DOHH2 (cell line): ENCODE measurements around the gene CAPZB.

Experiments used
- H3F3A ChIP-seq: fragments of 200-600 bp; sonication (generic), shearing (Covaris generic); 2 replicates; pipeline ENCODE4 v1.6.0; 2016; ENCODE audit warnings: antibody characterized with exemption, mild to moderate bottlenecking; ENCODE audit not compliant: control insufficient read depth, insufficient read depth
- H3K27ac ChIP-seq: fragments of 200-600 bp; sonication (generic); 2 replicates; pipeline ENCODE4 v1.5.1; 2014; ENCODE audit warnings: low read depth, mild to moderate bottlenecking, low read length, moderate library complexity
- H3K27me3 ChIP-seq: fragments of 200-600 bp; sonication (generic); 2 replicates; pipeline ENCODE4 v1.6.1; 2014; ENCODE audit warnings: mild to moderate bottlenecking, low read length, mixed read lengths; ENCODE audit not compliant: control insufficient read depth
- H3K36me3 ChIP-seq: fragments of 200-600 bp; sonication (generic); 2 replicates; pipeline ENCODE4 v1.6.1; 2014; ENCODE audit warnings: mild to moderate bottlenecking, low read length, moderate library complexity, mixed read lengths; ENCODE audit not compliant: control insufficient read depth
- H3K4me1 ChIP-seq: fragments of 200-600 bp; sonication (generic); 2 replicates; pipeline ENCODE4 v1.6.1; 2014; ENCODE audit warnings: mild to moderate bottlenecking, low read length, mixed read lengths; ENCODE audit not compliant: control insufficient read depth
- H3K4me2 ChIP-seq: fragments of 200-600 bp; sonication (generic); 2 replicates; pipeline ENCODE4 v1.6.0; 2014; ENCODE audit warnings: mild to moderate bottlenecking, low read length, moderate library complexity
- H3K4me3 ChIP-seq: fragments of 200-600 bp; sonication (generic); 2 replicates; pipeline ENCODE4 v1.5.1; 2014; ENCODE audit warnings: mild to moderate bottlenecking, low read length, mixed read lengths
- H3K79me2 ChIP-seq: fragments of 200-600 bp; sonication (generic); 2 replicates; pipeline ENCODE4 v1.6.1; 2014; ENCODE audit warnings: mild to moderate bottlenecking, low read length, mixed read lengths; ENCODE audit not compliant: control insufficient read depth
- H3K9me2 ChIP-seq: fragments of 200-600 bp; sonication (generic); replicated peaks from 2 replicates; pipeline ENCODE4 v1.6.1; 2014; ENCODE audit warnings: mild to moderate bottlenecking, low read length, mixed read lengths; ENCODE audit not compliant: control insufficient read depth
- H3K9me3 ChIP-seq: fragments of 200-600 bp; sonication (generic); 2 replicates; pipeline ENCODE4 v1.6.1; 2014; ENCODE audit warnings: antibody characterized with exemption, low read length, mixed read lengths; ENCODE audit not compliant: control insufficient read depth, insufficient read depth
- H4K20me1 ChIP-seq: fragments of 200-600 bp; sonication (generic); 2 replicates; pipeline ENCODE4 v1.6.0; 2014; ENCODE audit warnings: low read depth, mild to moderate bottlenecking, antibody characterized with exemption, low read length, moderate library complexity; ENCODE audit not compliant: control insufficient read depth, insufficient read depth
- CTCF ChIP-seq: fragments of 200-600 bp; sonication (generic); IDR thresholded peaks from one replicate; pipeline ENCODE4 v1.5.1; 2014; ENCODE audit warnings: antibody characterized with exemption, mild to moderate bottlenecking, low read depth, low read length; ENCODE audit not compliant: poor library complexity, severe bottlenecking
- EZH2phosphoT487 ChIP-seq: fragments of 200-600 bp; sonication (generic); IDR thresholded peaks from 2 replicates; pipeline ENCODE4 v1.6.1; 2017; ENCODE audit warnings: borderline replicate concordance, mild to moderate bottlenecking, antibody characterized with exemption, low read length, moderate library complexity, mixed read lengths

Gene CAPZB

GRCh38 chr1:19475296-19475695 is 10.0 kb downstream of the CAPZB start:
- H3K9me3 ChIP-seq, result no peaks in the 10 kb centered on the region
- H3K36me3 ChIP-seq, result peaks cover 48% of the 10 kb centered on the region
- peaks cover 59% of the 10 kb centered on the region for H4K20me1 ChIP-seq
- no peak overlapping the region for H3K4me2 ChIP-seq
- H3K4me1 ChIP-seq, result peaks cover 40% of the 10 kb centered on the region
- H3K27me3 ChIP-seq, result no peaks in the 10 kb centered on the region
- peaks cover 96% of the 10 kb centered on the region for H3K79me2 ChIP-seq
- TF ChIP-seq EZH2phosphoT487 (no peak), CTCF (no peak)
- H3F3A ChIP-seq, result no peaks in the 10 kb centered on the region
- H3K4me3 ChIP-seq, result no peak overlapping the region
- no peak overlapping the region for H3K27ac ChIP-seq
- H3K9me2 ChIP-seq, result no peaks in the 10 kb centered on the region

GRCh38 chr1:19472174-19472573 is 13.2 kb downstream of the CAPZB start:
- H3K79me2 ChIP-seq, result peaks cover 96% of the 10 kb centered on the region
- H3K27me3 ChIP-seq, result no peaks in the 10 kb centered on the region
- H3K27ac ChIP-seq, result no peak overlapping the region
- no peaks in the 10 kb centered on the region for H3F3A ChIP-seq
- peaks cover 36% of the 10 kb centered on the region for H3K4me1 ChIP-seq
- no peak overlapping the region for H3K4me2 ChIP-seq
- H3K4me3 ChIP-seq, result no peak overlapping the region
- H4K20me1 ChIP-seq, result peaks cover 60% of the 10 kb centered on the region
- no peaks in the 10 kb centered on the region for H3K9me2 ChIP-seq
- peaks cover 49% of the 10 kb centered on the region for H3K36me3 ChIP-seq
- TF ChIP-seq CTCF (no peak), EZH2phosphoT487 (no peak)
- no peaks in the 10 kb centered on the region for H3K9me3 ChIP-seq

- peaks cover 32% of the 10 kb centered on the region for H3K36me3 ChIP-seq
- peaks cover 33% of the 10 kb centered on the region for H3K4me1 ChIP-seq
- TF ChIP-seq EZH2phosphoT487 (no peak), CTCF (no peak)
- peak overlapping the region; percentile 44 for H3K4me2 ChIP-seq
- peaks cover 93% of the 10 kb centered on the region for H3K79me2 ChIP-seq
- no peaks in the 10 kb centered on the region for H3F3A ChIP-seq
- no peaks in the 10 kb centered on the region for H3K27me3 ChIP-seq
- no peak overlapping the region for H3K27ac ChIP-seq
- H3K9me3 ChIP-seq, result no peaks in the 10 kb centered on the region
- peaks cover 55% of the 10 kb centered on the region for H4K20me1 ChIP-seq
- H3K4me3 ChIP-seq, result no peak overlapping the region
- no peaks in the 10 kb centered on the region for H3K9me2 ChIP-seq
Observed at GRCh38 chr1:19469004-19469403, 16.3 kb downstream of the CAPZB start.
